NCI-H345 (cell line): ENCODE data around the gene AUH.

Experiments used
- DNase-seq: peaks from one replicate; lab custom pipeline; 2025; lab: John Stamatoyannopoulos, UW

The AUH gene

GRCh38 chr9:91188719-91189590, 172.8 kb downstream of the AUH start:
- DNase-seq: no peak

GRCh38 chr9:91187965-91188344, 173.8 kb downstream of the AUH start:
- DNase-seq: no peak

GRCh38 chr9:91187311-91187964, 174.3 kb downstream of the AUH start:
- no peak for DNase-seq

GRCh38 chr9:91186632-91187108, 175.0 kb downstream of the AUH start:
- DNase-seq: no peak

GRCh38 chr9:91185193-91185886, 176.4 kb downstream of the AUH start:
- DNase-seq: no peak

GRCh38 chr9:91182429-91183225, 179.1 kb downstream of the AUH start:
- DNase-seq: no peak

GRCh38 chr9:91181541-91181940, 180.2 kb downstream of the AUH start:
- DNase-seq: no peak

- no peak for DNase-seq
These were observed 180.8 kb downstream of the AUH start for GRCh38 chr9:91180930-91181268.

GRCh38 chr9:91180240-91180929, 181.3 kb downstream of the AUH start:
- DNase-seq: no peak

- no peak for DNase-seq
These were observed 182.2 kb downstream of the AUH start for GRCh38 chr9:91179237-91180138.

GRCh38 chr9:91178281-91179236, 183.2 kb downstream of the AUH start:
- no peak for DNase-seq

GRCh38 chr9:91177661-91178280, 183.9 kb downstream of the AUH start:
- no peak for DNase-seq

- no peak for DNase-seq
These were observed 184.6 kb downstream of the AUH start for GRCh38 chr9:91177081-91177480.

- no peak for DNase-seq
These were observed 185.3 kb downstream of the AUH start for GRCh38 chr9:91176426-91176825.

GRCh38 chr9:91174772-91175171, 186.9 kb downstream of the AUH start:
- no peak for DNase-seq

- DNase-seq: no peak
These were observed 189.4 kb downstream of the AUH start for GRCh38 chr9:91172329-91172728.

- no peak for DNase-seq
These were observed 190.8 kb downstream of the AUH start for GRCh38 chr9:91170951-91171350.

- no peak for DNase-seq
These were observed 194.8 kb downstream of the AUH start for GRCh38 chr9:91166796-91167366.
